SH-SY5Y (cell line): ENCODE measurements around the gene SMAD3.

ENCODE experiments used
- GATA2 ChIP-seq: IDR thresholded peaks from 2 replicates; pipeline ENCODE4 v1.6.1; 2011; ENCODE audit warnings: mild to moderate bottlenecking, low read depth, low read length
- GATA3 ChIP-seq: IDR thresholded peaks from 2 replicates; pipeline ENCODE4 v1.6.1; 2011; ENCODE audit warnings: low read depth, mild to moderate bottlenecking, low read length, moderate library complexity

Gene SMAD3

DNA sequence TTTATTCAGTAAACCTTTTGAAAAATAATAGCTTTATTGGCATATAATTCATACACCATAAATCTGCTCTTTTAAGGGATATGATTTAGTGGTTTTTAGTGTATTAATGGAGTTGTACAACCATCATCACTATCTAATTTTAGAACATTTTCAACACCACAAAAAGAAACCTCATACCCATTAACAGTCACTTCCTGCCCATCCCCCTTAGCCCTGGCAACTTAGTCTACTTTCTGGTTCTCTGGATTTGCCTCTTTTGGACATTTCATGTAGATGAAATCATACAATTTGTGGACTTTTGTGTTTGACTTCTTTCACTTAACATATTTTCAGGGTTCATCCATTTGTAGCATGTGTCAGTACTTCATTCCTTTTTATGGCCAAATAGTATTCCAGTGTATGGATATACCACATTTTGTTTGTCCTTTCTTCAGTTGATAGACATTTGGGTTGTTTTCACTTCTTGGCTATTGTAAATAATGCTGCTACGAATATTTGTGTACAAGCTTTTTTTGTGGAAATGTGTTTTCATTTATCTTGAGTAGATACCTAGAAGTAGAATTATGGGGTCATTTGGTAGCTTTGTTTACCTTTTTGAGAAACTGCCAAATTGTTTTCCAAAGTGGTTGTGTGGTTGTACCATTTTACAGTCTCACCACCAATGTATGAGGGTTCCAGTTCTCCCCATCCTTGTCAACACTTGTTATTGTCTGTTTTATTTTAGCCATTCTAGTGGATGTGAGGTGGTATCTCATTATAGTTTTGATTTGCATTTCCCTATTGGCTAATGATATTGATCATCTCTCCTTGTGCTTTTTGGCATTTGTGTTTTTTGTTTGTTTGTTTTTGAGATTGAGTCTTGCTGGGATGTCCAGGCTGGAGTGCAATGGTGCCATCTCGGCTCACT lies 45.8 kb downstream of the SMAD3 start:
- no peak for TF ChIP-seq GATA2
- no peak for TF ChIP-seq GATA3

DNA sequence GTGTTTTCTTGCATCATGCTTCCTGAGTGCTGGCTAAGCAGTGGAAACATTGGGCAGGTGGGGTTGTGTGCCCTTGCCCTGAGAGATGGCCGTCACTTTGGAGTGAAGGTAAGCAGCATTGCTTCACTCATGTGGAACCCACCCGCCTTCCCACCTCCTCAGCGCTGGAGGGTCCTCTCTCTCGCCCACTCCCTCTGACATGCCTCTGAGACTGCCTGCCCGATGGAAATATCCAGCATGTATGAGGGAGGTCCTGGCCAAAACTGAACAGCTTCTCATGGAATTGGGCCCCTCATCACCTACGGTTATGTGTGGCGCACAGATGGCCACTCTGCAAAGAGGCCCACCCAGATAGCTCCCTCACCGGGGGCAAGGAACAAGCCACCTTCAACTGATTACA lies 48.6 kb downstream of the SMAD3 start:
- TF ChIP-seq GATA2 (no peak), GATA3 (no peak)

DNA sequence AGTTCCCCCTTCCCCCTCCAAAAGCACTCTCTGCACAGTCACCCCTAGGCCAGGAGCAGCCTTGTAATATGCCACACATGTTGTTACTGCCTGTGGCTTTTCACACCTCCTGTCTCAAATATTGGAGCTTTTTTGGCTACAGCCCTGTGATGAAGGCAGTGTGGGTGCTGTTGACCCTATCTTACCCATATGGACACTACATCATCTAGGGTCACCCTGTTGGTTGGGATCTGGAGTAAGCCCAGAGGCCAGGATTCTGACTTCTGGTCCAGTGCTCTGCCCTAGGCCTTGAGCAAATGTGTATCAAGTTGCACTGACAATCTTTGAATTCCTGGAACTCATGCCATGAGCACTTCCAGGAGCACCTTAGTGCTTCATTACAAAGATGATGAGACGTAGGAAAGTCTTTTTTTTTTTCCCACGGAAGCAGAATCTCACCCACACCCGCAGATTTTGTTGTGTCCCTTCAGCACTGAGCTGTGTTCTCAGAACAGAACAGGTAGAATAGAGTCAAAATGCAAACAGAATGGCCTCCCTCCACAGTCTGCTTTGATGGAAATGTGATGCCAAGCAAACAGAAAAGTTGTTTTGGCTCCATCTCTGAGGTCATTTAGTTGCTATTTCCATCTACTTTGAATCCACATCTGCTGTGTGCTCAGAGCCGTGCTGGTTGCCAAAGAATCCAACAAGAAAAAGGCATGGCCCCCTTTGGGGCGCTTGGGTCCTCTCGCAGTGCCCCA lies 49.6 kb downstream of the SMAD3 start:
- TF ChIP-seq GATA3 = no peak
- no peak for TF ChIP-seq GATA2

DNA sequence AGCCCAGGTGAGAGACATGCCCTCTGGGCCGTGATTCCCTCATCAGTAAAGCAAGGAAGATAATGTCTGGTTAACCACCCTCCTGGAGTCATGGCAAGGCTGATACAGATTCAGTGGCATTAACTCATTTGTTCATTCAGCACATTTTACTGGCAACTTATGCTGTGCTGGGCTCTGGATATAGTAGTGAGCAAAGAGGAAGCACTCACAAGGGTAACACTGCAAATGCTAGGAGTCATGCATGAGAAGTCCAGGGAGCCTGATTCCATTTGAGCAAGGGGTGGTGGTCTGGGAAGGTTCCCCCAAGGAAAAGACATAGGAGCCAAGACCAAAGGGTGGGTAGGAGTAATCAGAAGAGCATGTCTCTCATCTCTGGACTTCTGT lies 50.2 kb downstream of the SMAD3 start:
- TF ChIP-seq GATA2 (no peak), GATA3 (no peak)

DNA sequence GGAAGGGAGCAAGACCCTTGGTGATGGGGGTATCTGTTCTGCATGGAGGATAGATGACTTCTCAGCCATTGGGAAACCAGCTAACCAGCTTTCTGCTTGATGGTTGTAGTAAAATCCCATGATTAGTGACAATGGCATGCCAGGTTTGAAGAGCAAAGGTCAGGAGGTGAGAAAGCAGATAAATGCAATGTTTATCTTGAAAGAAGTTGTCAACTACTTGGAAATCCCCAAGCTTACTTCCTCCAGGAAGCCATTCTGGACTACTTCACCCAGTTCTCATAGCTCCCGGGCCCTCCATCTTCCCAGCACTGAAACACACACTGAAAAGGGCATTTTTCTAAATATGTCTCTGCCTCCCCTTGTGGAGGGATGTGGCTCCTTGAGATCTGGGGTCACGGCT lies 51.3 kb downstream of the SMAD3 start:
- no peak for TF ChIP-seq GATA3

DNA sequence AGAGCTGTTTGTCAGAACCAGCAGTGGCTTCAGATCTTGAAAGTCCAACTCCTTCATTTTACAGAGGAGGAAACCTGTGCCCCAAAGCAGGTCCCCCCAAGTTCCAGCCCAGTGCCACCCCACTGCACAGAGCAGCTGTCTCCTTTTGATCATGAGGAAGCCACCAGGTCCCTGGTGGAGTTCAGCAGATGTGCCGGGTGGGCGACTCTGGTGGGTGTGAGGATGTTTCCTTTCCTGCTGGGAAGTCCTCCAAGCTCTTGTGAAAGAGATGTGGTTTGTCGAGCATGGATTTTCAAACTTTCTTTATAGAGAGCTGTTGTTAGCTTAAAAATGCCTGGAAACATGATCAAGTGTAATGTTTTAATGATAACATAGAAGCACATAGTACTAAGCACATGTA lies 52.0 kb downstream of the SMAD3 start:
- no peak for TF ChIP-seq GATA3
- no peak for TF ChIP-seq GATA2

DNA sequence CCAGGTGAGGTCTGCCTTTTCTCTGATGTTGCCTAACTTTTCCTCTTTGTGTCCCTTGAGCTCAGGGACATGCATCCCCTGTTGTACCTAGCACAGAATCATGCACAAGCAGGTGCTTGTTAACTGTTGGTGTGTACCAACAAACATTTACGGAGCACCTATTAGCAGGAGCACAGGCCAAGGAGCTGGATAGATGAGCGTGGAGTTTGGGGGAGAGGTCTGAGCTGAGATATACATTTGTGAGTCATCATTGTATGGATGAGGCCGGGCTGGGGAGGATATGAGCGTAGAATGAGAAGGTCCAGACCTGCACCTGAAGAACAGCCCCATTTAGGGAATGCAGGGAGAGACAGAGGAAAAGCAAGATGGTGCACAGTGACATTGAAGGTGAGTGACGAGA lies 53.4 kb downstream of the SMAD3 start:
- no peak for TF ChIP-seq GATA3
- TF ChIP-seq GATA2 = no peak

DNA sequence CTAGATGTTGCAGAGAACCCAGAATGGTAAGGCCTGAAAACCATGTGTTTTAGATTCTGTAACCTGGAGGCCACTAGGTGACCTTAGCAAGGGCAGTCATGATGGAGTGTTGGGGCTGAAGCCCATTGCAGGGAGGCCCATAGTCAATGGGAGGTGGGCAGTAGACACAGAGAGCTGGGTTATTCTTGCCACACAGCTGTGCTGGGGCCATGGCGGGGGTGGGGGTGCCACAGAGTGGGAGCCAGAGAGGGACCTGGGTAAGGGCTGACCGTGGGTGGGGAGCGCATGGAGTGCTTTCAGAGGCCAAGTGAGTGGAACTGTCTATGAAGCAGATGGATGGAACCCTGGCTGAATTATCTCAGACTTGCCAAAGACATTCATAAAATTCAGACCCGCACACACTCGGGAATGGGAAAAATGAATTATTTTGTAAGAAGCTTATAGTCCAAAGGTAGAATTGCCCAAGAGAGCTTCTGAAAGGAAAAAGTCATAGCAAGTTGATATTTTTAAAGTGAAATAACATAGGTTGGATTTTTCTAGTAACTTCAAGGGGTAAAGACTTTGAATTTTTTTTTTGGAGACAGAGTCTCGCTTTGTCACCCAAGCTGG lies 53.9 kb downstream of the SMAD3 start:
- no peak for TF ChIP-seq GATA2
- TF ChIP-seq GATA3 = no peak

DNA sequence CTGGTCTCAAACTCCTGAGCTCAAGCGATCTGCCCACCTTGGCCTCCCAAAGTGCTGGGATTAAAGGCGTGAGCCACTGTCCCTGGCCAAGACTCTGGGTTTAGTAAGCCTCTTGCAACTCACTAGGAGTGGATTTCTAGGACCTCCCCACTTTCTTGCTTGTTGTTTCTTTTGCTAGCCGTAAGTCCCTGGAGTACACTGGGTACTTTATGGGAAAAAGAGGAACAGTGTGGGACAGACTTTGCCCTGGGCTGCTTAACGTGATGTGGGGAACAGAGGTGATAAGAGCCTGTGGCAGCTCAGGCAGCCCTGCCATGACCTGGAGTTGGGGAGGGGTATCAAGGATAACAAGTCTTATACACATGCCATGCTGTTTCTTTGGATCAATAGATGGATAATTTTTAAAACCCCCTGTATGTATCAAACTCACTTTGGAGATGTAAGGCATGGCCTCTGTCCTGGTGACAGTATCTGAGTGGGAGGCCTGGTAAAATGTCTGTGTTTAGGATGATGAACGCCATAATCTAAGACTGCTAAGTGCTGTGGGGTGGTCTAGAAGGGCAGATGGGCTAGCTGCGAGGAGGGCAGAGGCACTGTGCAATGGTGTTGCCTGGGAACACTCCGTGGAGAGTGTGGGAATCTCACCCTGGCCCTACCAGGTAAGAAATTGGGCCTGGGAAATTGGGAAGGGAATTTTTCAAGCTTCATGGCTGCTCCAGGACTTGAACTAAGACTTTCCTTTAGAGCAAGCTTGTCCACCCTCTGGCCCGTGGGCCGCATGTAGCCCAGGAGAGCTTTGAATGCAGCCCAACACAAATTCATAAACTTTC lies 54.8 kb downstream of the SMAD3 start:
- TF ChIP-seq GATA3 (no peak), GATA2 (no peak)

DNA sequence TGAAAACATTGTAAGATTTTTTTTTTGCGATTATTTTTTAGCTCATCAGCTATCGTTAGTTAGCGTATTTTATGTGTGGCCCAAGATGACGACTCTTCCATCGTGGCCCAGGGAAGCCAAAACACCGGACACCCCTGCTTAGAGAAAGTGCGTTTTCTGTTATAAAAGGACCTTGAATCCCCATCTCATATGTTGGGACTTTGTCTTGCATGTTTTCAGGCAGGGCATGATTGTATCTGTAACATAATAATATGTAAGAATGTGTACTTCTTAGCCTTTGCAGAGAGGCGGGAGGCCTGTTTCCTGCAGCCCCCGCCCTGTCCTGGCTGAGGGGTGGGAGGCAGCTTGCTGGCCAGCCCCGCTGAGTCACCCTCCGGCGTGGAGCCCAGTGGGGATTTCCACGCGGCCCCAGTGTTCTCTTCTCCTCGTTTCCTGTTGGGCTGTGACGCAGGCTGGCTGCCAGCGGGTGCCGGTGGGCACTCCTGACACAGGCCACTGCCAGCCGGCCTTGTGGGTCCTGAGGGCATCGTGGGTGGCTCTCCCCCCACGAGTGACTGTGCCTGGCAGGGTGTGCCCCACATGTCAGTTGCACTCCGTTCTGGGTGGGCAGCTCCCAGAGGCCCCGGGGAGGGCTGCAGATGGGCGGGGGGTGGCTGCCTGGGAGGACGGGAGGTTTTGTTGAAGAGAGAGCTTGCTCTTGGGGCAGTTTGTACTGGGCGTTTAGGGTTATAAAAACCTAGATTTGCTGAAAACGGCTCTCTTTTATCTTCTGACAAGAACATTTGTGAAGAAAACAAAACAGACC lies 55.6 kb downstream of the SMAD3 start:
- TF ChIP-seq GATA2 (no peak), GATA3 (no peak)

DNA sequence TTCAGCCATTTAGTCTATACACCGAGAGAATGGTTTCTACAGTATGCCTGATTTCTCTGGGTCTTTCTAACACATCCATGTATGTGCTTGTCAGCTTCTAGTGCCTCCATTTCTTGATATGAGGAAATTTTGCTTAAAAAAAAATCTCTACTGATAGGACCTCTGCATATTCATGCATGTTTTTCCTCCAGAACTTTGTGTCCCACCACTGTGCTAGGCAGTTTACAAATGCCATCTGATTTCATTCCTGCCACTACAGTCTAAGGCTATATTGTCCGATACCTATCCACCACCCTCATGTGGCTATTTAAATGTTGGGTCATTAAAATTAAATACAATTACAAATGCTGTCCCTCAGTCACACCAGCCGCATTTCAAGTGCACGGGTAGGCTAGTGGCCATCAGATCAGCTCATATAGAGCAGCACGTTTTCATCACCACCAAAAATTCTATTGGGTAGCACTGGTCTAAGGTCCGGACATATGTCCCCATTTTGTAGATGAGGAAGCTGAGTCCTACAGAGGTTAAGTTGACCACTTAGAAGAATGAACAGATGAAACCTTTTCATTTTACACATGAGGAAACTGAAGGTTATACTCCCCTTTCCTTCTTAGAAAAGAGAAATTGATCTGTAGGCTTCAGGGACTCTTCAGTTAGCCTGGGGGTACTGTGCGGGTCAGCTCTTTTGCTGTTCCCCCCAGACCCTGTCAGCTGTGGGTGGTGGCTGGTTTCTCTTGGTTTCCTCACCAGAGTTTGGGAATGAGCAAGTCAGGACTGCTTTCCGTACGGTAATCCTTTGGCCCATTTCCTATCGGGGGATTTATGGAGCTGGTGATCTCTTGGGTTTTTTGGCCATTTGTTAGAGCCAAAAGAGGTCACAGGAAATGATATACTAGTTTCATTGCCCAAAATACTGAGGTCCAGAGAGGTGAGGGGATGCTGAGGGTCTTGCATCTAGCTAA lies 56.5 kb downstream of the SMAD3 start:
- TF ChIP-seq GATA3 = no peak
- TF ChIP-seq GATA2 = no peak

DNA sequence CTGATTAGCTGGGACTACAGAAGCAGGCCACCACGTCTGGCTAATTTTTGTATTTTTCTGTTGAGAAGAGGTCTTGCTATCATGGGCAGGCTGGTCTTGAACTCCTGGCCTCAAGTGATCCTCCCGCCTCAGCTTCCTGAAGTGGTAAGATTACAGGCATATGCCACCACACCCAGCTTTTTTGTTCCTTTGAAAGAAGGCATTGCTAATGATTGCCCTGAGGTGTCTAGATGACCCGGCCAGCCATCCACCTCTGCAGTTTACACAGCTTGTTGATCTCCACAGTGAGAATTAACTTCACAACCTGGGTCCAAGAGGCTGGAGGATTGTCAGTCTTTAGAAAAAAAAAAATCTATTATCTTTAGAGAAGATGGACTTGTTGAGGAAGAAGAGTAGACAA lies 58.7 kb downstream of the SMAD3 start:
- TF ChIP-seq GATA3 (no peak), GATA2 (no peak)
